Left kidney (tissue), 2 donors: ENCODE results near the gene HOXA2. TPM values are rescaled to one million over a fixed set of nuclear protein-coding genes. Genes with fewer than 3 reads are reported as not detected.

ENCODE experiments used
- DNase-seq: peaks from one replicate; pipeline ENCODE4 v3.0.0-alpha.2; 2013
- polyA plus RNA-seq: library from polyadenylated mRNA; unstranded; fragments of 120-200 nt; gene quantifications from one replicate; pipeline ENCODE4 v1.2.1, GENCODE V29; 2013; ENCODE audit not compliant: insufficient read length

Gene HOXA2
- polyA plus RNA-seq, 1 donor = 13.9 TPM

DNA sequence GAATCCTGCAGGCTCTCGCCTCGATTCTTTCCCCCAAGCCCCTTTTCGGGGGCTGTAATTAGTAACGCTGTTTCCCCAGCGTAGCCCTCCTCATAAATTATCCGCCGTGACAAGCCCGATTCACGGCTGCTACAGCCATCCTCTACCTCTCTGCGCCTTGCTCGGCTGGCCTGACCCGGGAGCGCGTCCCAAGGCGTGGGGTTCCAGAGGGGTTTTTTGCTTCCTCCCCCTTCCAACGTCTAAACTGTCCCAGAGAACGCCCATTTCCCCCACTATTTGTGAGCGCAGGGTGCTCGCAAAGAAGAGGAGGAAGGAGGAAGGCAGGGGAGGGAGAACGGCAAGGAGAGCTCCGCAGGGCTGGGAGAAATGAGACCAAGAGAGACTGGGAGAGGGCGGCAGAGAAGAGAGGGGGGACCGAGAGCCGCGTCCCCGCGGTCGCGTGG, 40.1 kb upstream of the HOXA2 start:
- no peak for DNase-seq

DNA sequence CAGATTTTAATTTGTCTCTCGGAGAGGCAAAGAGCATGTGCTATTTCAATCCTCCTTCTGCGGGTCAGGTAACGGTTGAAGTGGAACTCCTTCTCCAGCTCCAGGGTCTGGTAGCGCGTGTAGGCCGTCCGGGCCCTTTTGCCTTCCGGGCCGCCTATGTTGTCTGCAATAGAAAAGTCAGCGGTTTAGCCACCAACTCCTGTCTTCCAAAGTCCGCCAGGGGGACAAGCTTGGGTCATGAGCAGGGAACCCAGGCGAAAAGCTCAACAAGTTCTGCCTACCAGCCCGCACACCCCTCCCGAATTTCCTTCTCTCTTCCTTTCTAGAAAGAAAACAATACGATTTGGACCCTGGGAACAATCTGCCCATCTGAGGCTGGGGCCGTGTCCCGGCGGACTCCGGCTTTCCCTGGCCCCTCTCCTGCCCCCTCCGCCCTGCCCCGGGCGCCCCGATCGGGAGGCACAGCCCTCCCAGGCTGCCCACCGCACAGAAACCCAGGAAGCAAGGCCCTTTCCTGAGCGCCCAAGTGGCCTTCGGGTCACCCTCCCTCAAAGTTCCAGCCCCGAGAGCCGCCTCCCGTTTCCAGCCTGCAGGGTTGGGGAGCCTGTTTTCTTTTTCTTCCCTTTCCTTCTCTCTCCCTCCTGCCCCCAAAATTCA, 39.6 kb upstream of the HOXA2 start:
- no peak for DNase-seq

DNA sequence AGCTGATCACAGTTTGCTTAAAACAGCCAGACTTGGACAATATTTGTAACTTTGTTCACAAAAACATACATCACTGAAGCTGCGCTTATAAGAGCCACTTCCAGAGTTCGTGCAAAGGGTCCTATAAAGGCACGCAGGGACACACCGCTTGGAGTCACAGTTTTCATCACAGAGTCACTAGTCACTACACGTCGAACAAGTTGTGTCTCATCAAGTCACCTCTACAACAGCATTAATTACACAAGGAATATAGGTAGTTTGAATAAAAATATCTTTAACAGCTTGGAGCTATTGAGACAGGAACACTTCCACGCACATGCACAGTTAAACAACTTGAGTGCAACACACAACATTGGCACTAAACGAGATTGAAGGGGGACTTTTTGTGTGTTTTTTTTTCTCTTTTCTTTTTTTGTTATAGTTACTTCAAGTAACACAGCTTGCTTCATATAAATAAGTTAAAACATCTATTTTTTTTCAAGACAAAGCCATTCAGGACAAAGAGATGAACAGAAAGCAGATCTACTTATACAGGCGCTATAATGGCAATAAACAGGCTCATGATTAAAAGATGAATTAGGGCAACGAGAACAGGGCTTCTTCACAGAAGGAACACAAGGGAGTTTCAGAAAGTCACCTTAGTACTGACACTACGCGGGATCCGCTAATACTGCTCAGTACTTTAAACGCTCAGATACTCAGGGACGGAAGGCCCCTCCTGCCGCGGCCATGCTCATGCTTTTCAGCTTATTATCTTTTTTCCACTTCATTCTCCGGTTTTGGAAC, 38.8 kb upstream of the HOXA2 start:
- DNase-seq = no peak

DNA sequence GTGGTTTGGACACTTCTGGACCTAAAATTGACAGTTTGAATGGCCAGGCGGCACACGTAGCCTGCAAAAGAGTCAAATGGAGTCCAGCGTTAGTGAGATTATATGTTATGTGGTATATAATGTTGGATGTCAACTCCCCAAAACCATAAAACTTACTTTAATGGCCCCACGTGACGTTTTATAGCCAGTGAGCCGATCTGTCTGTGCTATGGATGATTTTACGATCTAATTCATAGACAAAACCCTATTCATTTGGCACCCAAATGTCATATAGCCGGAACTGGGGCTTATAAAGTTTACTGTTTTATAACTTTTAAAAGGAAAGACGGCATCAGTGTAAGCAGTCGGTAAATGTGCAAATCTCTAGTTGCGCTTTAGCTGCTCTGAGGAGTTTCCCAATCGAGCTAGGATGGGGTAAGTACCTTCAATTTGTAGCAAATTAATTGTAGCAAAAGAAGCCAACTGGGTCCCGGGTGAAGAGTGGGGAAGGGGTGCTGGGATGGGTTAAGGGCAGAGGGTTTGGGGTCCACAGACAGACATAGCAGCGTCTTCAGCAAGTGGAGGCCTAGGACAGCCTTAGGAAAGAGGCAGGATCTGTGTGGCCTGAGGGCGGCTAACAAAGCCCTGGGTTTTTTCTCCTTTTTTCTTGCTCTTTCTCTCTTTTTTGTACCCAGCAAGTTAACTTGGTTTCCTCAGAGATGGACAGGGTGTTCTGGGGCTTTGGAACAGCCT, 37.8 kb upstream of the HOXA2 start:
- peak; percentile 83 for DNase-seq

- DNase-seq = no peak
These were observed 37.0 kb upstream of the HOXA2 start for GRCh38 chr7:27139334-27140125.

- no peak for DNase-seq
These were observed 36.5 kb upstream of the HOXA2 start for GRCh38 chr7:27138985-27139333.

DNA sequence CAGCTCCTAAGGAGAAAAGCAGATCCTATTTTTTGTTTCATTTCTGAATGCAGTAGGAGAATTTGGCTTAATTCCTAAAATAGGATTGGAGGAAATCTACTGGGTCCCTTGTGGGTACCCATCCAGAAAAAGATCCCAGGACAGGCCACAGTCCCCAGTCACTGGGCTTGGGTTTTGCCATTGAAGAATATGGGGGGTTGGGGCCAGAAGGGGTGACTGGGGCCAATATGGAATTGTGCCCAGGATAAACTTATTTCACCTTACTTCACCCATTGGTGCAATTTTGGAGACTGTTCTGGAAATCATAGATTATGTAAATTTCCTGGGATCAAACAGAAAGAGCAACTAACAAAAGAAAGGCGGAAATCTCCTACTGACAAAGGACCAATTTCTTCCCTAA, 36.0 kb upstream of the HOXA2 start:
- DNase-seq = no peak

DNA sequence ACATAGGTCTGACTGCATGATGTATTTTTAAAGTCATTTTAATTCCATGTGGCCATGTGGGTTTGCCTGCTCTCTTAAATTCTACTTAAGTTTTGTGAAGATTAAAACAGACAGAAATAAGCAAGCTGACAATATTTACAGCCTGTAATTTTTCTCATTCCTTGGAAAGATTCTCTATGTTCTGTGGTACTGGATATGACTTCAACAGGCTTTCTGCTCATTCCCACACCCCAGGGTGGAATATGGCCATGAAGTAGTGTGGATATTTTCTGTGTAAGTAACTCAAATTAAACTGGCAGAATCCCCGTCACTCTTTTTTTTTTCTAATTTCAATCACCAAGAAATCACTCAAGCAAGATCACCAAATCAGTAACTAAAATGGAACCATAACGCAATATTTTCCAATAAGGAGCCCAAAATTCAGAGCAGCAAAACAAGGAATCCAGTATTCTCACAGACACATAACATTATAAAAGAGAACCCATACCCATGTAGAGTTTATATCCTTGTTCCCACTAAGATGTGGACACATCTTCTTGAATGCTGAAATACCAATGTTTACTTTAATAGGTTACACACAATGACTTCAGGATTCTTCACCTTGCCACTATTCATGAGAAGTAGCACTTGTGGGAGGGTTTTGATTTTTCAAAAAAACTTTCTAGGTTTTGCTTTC, 35.3 kb upstream of the HOXA2 start:
- no peak for DNase-seq

- no peak for DNase-seq
These were observed 31.9 kb upstream of the HOXA2 start for GRCh38 chr7:27134392-27134791.

DNA sequence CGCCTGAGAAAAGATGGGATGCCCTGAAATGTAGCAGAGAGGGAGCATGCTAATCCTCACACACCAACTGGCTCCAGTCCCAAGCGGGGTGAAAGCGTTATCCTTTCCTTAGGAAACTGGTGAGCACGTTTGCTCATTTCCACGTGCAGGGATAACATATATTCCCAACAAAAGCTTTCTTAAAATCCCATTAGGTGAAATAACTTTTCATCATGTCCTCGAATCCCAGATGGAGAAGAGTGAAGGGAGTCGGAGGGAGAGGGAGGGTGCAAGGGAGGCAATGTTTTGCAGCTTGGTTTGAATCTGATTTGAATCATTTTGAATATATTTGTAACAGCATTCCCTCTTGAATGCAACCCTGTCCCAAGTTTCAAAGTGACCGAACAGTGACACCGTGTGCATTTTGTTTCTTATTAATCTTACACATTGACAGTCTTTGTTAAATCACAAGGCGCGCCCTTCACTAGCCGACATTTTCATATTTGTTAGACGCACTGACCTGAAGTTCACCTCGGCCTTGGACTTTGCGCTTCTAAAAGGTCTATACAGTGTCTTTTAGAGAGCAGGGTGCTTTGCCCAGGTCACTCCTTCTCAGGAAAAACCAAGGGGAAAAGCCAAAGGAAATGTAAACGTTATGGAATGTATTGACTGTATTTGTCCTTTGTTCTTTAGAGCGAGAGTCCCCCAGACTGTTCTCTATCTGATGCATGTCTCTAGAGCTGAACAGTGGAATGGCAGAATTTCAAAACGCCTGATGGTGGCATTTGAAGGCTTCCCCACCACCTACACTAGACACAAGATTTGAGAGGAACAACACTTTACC, 31.1 kb upstream of the HOXA2 start:
- DNase-seq = no peak

DNA sequence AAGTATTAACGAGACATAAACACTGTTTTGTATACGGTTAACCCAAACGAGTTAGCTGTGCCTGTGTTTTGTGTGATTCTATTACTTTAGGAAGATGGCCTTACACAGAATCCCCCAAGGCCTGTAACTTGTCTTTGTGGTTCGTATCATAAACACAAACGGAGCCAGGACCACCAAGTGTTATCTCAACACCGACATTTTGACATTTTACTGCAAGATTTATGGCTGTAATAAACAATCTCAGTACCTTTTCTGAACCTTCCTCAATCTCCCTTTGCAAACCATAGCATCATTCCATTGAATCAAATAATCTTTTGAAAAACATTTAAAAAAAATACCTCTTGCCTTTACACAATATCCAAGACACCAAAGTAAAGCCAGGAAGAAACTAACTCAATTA, 30.5 kb upstream of the HOXA2 start:
- DNase-seq = no peak

DNA sequence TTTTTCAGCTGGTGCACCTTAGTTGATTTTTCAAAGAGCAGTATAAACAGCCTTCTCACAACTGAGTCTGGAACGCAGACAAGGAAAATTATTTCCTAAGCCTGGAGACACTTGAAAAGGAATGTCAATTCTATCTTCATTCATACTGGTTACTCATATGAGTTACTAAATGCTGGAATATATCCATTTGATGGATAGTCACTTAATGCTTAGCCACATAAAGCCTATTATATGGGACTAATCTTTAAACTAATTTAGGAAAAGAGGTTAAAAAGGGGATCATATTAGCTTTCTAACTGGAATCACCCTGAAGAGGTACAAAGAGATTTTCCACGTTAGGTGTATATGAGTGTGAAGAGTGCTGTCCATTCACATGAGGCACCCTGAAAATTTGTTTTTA, 29.7 kb upstream of the HOXA2 start:
- no peak for DNase-seq

DNA sequence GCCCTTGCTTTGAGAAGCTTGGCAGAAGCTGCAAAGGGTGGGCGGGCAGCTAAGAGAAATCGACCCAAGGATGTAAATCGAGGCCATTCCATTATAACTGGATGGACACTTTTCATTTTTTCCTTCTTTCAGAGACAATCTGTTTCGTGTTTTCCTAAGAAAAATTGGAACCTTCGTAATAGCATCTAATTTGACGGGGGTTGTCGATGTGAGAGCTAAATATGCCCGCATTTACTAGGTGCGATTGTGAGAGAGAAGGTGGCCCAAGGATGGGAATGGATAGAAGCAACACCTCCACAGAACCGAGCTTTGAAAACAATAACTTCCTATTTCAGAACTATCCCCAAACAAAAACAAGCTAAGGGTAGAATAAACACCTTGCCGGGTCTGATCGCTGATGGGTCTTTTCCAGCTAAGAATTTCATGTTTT, 28.9 kb upstream of the HOXA2 start:
- DNase-seq = no peak

GRCh38 chr7:27130540-27131389, 28.3 kb upstream of the HOXA2 start, which contains the start of gene HOXA4:
HOXA4 (minus strand) TSS chr7:27130757; CDS start chr7:27130733, 24 bp downstream.
- no peak for DNase-seq

- no peak for DNase-seq
These were observed 27.5 kb upstream of the HOXA2 start for GRCh38 chr7:27129729-27130539.

- no peak for DNase-seq
These were observed 26.6 kb upstream of the HOXA2 start for GRCh38 chr7:27128776-27129728.

DNA sequence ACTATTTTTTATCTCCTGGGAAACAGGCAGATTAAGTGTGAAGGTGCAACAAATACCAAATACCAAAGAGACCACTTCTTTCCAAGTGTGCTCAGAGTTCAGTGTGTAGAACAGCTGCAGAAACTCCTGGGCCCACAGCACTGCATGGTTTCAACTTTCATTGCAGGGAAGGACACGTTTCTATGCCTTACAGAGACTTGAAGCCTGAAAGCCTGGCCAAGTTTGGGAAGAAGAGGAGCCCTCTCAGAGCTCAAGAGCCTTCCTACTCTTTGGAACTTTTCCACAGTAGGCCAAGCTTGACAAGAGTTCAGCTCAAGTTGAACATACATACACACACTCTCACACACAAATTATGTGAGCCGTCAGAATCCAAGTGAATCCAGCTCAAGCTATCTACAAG, 25.6 kb upstream of the HOXA2 start:
- no peak for DNase-seq
